ENCODE data around the gene TSPAN9.

DNA sequence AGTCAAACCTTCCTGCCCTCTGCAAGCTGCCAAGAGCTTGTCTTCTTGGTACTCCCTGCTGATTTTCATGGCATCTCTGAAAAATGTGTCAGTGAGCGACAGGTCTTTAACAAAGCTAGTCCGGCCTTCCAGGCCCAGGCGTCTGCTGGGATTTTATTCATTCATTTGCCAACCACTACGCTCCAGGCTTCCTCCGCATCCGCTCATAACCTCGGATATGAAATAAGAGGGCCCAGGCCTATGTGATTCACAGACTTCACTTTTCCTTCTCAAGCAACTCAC, 13.8 kb downstream of the TSPAN9 start:
- TF ChIP-seq SMC3 (IDR thresholded peaks at IDR 0.05; ENCODE audit: low read depth, low read length) (no peak), CTCF (conservative IDR thresholded peaks at IDR 0.05; ENCODE audit: low read depth, low read length) (no peak), NFE2L2 (IDR thresholded peaks at IDR 0.05; ENCODE audit: low read depth, low read length) (no peak), RCOR1 (IDR thresholded peaks at IDR 0.05; ENCODE audit: insufficient replicate concordance, low read length) (no peak)
